GM12801 (cell line): ENCODE measurements around the gene PLA2G4B.

Experiments
- TF ChIP-seq, protein P1 (sequence below): IDR thresholded peaks from one replicate; pipeline ENCODE4 v1.5.1; 2011; ENCODE audit warnings: control low read depth; ENCODE audit not compliant: insufficient read length; ENCODE audit errors: extremely low read depth

The PLA2G4B gene

DNA sequence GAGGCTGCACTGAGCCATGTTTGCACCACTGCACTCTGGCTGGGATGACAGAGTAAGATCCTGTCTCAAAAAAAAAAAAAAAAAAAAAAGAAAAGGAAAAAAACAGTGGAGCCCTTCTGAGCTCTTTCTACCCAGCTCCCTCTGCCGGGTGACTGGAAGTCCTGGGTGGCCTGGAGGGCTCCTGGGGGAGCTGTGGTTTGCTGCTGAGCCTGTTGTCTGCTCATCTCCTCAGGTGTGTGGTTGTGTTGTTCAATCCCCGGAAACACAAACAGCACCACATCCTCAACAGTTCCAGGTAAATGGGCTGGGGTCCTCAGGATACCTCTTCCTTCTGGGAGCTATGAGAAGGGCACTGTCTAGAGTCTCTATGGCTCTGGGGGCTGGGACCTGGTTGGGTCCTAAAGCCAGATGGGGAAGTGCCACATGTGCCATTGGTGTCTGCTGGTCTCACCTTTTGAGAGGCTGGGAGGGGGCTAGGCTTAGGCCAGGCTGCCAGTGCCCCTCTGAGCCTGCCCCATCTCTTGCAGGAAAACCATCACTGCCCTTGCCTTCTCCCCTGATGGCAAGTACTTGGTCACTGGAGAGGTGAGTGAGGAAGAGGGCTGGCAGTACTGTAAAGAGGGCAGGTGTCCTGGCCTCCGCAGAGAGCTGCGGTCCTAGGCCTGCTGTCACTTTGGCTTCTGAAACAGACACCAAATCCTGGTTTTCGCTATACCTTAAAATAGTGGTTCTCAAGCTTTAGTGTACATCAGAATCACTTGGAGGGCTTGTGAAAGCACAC, 27.8 kb upstream of the PLA2G4B start:
- TF ChIP-seq, protein P1, sequence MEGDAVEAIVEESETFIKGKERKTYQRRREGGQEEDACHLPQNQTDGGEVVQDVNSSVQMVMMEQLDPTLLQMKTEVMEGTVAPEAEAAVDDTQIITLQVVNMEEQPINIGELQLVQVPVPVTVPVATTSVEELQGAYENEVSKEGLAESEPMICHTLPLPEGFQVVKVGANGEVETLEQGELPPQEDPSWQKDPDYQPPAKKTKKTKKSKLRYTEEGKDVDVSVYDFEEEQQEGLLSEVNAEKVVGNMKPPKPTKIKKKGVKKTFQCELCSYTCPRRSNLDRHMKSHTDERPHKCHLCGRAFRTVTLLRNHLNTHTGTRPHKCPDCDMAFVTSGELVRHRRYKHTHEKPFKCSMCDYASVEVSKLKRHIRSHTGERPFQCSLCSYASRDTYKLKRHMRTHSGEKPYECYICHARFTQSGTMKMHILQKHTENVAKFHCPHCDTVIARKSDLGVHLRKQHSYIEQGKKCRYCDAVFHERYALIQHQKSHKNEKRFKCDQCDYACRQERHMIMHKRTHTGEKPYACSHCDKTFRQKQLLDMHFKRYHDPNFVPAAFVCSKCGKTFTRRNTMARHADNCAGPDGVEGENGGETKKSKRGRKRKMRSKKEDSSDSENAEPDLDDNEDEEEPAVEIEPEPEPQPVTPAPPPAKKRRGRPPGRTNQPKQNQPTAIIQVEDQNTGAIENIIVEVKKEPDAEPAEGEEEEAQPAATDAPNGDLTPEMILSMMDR: no peak

DNA sequence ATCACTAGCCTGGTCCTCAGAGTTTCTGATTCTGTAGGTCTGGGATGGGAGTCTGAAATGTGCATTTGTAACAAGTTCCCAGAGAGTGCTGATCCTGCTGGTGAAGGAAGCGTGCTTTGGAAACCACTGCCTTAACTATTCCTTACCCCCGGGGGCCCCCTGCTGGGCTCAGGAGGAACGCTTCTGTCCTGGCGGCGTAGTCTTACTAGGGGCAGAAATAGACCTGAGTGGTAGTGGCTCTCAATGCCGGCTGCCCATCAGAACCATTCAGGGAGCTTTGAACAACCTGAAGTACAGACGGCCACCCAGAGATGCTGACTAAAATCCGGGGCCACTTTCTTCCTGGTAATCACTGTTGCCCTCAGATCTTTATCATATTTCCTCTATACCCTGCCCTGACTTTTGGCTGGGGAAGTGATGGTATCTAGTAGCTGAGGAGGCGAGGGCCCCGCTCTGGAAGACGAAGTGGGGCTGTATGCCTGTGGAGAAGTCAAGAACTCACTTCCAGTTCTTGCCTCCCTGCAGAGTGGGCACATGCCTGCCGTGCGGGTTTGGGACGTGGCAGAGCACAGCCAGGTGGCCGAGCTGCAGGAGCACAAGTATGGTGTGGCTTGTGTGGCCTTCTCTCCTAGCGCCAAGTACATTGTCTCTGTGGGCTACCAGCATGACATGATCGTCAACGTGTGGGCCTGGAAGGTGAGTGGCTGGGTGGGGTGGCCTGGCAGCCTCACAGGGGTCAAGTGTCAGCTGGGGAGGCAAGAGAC, 27.0 kb upstream of the PLA2G4B start:
- TF ChIP-seq, protein P1: peak; percentile 22

DNA sequence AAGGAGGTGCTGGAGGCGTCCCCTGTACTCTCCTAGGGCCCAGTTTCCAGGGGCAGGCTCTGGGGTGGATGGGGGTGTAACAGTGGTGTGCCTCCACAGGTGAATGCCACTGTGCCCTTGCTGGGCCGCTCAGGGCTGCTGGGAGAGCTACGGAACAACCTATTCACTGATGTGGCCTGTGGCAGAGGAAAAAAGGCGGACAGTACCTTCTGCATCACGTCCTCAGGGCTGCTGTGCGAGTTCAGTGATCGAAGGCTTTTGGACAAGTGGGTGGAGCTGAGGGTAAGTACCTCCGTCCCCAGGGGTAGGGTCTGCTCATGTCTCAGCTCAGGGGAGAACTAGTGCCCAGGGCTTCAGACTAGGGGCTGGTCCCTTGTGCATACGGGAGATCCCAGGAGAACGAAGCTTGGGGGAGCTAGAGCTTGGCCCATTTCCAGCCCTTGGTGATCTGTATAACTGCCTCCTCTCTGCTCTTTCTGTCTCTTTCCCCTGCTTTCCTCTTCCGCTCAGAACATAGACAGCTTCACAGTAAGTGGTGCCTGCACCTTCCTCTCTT, 25.7 kb upstream of the PLA2G4B start:
- TF ChIP-seq, protein P1: no peak

DNA sequence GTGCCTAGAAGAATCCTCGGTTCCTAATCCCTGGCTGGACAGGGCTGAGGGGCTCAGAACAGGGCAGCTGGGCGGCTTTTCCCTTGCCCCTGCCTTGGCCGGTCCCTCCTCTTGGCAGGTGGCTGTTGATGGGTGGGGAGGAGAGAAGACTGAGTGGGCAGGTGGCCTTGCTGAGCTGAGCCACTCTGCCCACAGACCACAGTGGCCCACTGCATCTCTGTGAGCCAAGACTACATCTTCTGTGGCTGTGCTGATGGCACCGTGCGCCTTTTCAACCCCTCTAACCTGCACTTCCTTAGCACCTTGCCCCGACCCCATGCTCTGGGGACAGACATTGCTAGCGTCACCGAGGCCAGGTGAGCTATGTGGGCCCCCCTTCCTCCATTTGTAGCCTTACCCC, 25.2 kb upstream of the PLA2G4B start:
- TF ChIP-seq, protein P1: no peak

DNA sequence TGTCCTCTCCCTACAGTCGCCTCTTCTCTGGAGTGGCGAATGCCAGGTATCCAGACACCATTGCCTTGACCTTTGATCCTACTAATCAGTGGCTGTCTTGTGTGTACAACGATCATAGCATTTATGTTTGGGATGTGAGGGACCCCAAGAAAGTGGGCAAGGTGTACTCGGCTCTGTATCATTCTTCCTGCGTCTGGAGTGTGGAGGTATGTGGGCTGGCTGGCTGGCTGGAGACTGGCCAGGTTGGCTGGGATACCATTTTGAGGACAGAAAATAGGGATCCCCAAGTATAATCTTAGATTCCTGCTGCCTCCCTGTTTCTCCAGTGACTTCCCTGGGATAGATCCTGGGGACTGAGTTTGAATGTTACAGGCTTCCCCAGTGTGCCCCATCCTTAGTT, 24.1 kb upstream of the PLA2G4B start:
- TF ChIP-seq, protein P1: no peak

DNA sequence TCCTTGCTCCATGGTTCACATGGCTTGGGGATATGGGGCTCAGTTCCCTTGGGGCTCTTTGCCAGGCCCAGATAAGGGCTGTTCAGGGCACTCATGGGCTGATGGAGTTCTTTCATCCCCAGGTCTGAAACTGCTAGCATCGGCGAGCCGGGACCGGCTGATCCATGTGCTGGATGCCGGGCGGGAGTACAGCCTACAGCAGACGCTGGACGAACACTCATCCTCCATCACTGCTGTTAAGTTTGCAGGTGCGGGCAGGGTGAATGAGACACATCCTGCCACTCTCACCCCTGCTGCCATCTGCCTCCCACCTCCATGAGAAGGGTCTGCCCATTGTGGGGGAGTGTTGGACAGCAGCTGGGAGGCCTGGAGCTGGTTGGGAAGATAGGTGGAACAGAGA, 21.9 kb upstream of the PLA2G4B start:
- TF ChIP-seq, protein P1: no peak

DNA sequence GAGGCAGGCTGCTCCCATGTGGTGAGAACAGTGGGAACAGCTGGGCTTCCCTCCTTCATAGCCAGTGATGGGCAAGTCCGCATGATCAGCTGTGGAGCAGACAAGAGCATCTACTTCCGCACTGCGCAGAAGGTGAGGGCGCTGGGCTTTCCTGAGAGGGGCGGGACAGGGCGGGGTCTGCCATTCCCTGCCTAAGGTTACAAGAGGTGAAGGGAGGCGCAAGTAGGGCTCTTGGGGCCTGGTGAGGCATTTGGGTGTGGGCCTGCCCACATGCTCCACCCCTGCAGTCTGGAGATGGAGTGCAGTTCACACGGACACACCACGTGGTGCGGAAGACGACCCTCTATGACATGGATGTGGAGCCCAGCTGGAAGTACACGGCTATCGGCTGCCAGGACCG, 21.3 kb upstream of the PLA2G4B start:
- TF ChIP-seq, protein P1: no peak
